HUES48 (cell line): Measurements from ENCODE around the gene MMP13.

Source experiments
- H3K27ac ChIP-seq: one replicate; pipeline ENCODE4 v1.7.0; 2013; ENCODE audit warnings: low read depth, low read length, inconsistent platforms
- H3K27me3 ChIP-seq: 2 replicates; pipeline ENCODE4 v1.6.1; 2013; ENCODE audit warnings: mild to moderate bottlenecking, low read length; ENCODE audit not compliant: control insufficient read depth, insufficient read depth
- H3K36me3 ChIP-seq: 2 replicates; pipeline ENCODE4 v1.6.1; 2013; ENCODE audit warnings: low read length; ENCODE audit not compliant: control insufficient read depth, insufficient read depth
- H3K4me1 ChIP-seq: 2 replicates; pipeline ENCODE4 v1.6.1; 2013; ENCODE audit warnings: mild to moderate bottlenecking, low read length; ENCODE audit not compliant: control insufficient read depth, insufficient read depth
- H3K4me3 ChIP-seq: 2 replicates; pipeline ENCODE4 v1.5.1; 2013; ENCODE audit warnings: mild to moderate bottlenecking, low read depth, low read length
- H3K9ac ChIP-seq: 2 replicates; pipeline ENCODE4 v1.6.1; 2013; ENCODE audit warnings: mild to moderate bottlenecking, low read depth, low read length, moderate library complexity
- H3K9me3 ChIP-seq: 2 replicates; pipeline ENCODE4 v1.6.1; 2013; ENCODE audit warnings: low read length; ENCODE audit not compliant: control insufficient read depth, insufficient read depth

MMP13 gene

GRCh38 chr11:102935514-102935913 lies 20.0 kb downstream of the MMP13 start:
- no peaks in the 10 kb centered on the region for H3K27me3 ChIP-seq
- H3K9ac ChIP-seq = no peak overlapping the region
- no peak overlapping the region for H3K27ac ChIP-seq
- H3K4me1 ChIP-seq = peaks cover 4% of the 10 kb centered on the region; the same call in 1 of the 2 replicates
- H3K36me3 ChIP-seq = no peaks in the 10 kb centered on the region
- no peaks in the 10 kb centered on the region for H3K9me3 ChIP-seq
- no peak overlapping the region for H3K4me3 ChIP-seq

GRCh38 chr11:102934735-102935134 lies 20.8 kb downstream of the MMP13 start:
- Histone ChIP-seq H3K4me3 (no peak overlapping the region), H3K9ac (no peak overlapping the region), H3K27ac (no peak overlapping the region), H3K4me1 (peaks cover 4% of the 10 kb centered on the region; the same call in 1 of the 2 replicates), H3K9me3 (no peaks in the 10 kb centered on the region), H3K36me3 (no peaks in the 10 kb centered on the region), H3K27me3 (no peaks in the 10 kb centered on the region)

GRCh38 chr11:102933627-102934026 lies 21.9 kb downstream of the MMP13 start:
- Histone ChIP-seq H3K4me1 (no peaks in the 10 kb centered on the region), H3K9me3 (no peaks in the 10 kb centered on the region), H3K27ac (no peak overlapping the region)

GRCh38 chr11:102932678-102933077 lies 22.9 kb downstream of the MMP13 start:
- H3K27ac ChIP-seq = no peak overlapping the region
- H3K4me1 ChIP-seq = no peaks in the 10 kb centered on the region
- H3K9me3 ChIP-seq = no peaks in the 10 kb centered on the region
- H3K27me3 ChIP-seq = no peaks in the 10 kb centered on the region
- no peak overlapping the region for H3K4me3 ChIP-seq
- no peak overlapping the region for H3K9ac ChIP-seq
- H3K36me3 ChIP-seq = no peaks in the 10 kb centered on the region

More at GRCh38 chr11:102933627-102934026, 21.9 kb downstream of the MMP13 start:
- Histone ChIP-seq H3K36me3 (no peaks in the 10 kb centered on the region), H3K9ac (no peak overlapping the region), H3K27me3 (no peaks in the 10 kb centered on the region), H3K4me3 (no peak overlapping the region)

GRCh38 chr11:102930451-102930850 lies 25.1 kb downstream of the MMP13 start:
- no peaks in the 10 kb centered on the region for H3K36me3 ChIP-seq
- H3K4me1 ChIP-seq = no peaks in the 10 kb centered on the region
- H3K9me3 ChIP-seq = no peaks in the 10 kb centered on the region
- no peak overlapping the region for H3K4me3 ChIP-seq
- no peak overlapping the region for H3K9ac ChIP-seq
- H3K27me3 ChIP-seq = no peaks in the 10 kb centered on the region
- H3K27ac ChIP-seq = no peak overlapping the region

GRCh38 chr11:102929972-102930371 lies 25.6 kb downstream of the MMP13 start:
- H3K27me3 ChIP-seq = no peaks in the 10 kb centered on the region
- H3K27ac ChIP-seq = no peak overlapping the region
- no peaks in the 10 kb centered on the region for H3K9me3 ChIP-seq
- no peaks in the 10 kb centered on the region for H3K4me1 ChIP-seq
- no peak overlapping the region for H3K4me3 ChIP-seq
- no peak overlapping the region for H3K9ac ChIP-seq
- H3K36me3 ChIP-seq = no peaks in the 10 kb centered on the region

- no peaks in the 10 kb centered on the region for H3K4me1 ChIP-seq
- no peak overlapping the region for H3K4me3 ChIP-seq
- H3K27ac ChIP-seq = no peak overlapping the region
- H3K27me3 ChIP-seq = no peaks in the 10 kb centered on the region
- no peaks in the 10 kb centered on the region for H3K9me3 ChIP-seq
- H3K36me3 ChIP-seq = no peaks in the 10 kb centered on the region
- H3K9ac ChIP-seq = no peak overlapping the region
Measured at GRCh38 chr11:102929166-102929565, 26.4 kb downstream of the MMP13 start.

- Histone ChIP-seq H3K27me3 (no peaks in the 10 kb centered on the region), H3K36me3 (no peaks in the 10 kb centered on the region), H3K9me3 (no peaks in the 10 kb centered on the region), H3K4me3 (no peak overlapping the region), H3K27ac (no peak overlapping the region), H3K9ac (no peak overlapping the region), H3K4me1 (no peaks in the 10 kb centered on the region)
Measured at GRCh38 chr11:102928247-102928646, 27.3 kb downstream of the MMP13 start.

- H3K36me3 ChIP-seq = no peaks in the 10 kb centered on the region
- H3K9me3 ChIP-seq = no peaks in the 10 kb centered on the region
- no peak overlapping the region for H3K27ac ChIP-seq
- no peak overlapping the region for H3K4me3 ChIP-seq
- no peak overlapping the region for H3K9ac ChIP-seq
- H3K27me3 ChIP-seq = no peaks in the 10 kb centered on the region
- no peaks in the 10 kb centered on the region for H3K4me1 ChIP-seq
Measured at GRCh38 chr11:102927624-102927990, 27.9 kb downstream of the MMP13 start.

- no peak overlapping the region for H3K9ac ChIP-seq
- no peaks in the 10 kb centered on the region for H3K36me3 ChIP-seq
- H3K4me3 ChIP-seq = no peak overlapping the region
- H3K9me3 ChIP-seq = no peaks in the 10 kb centered on the region
- no peaks in the 10 kb centered on the region for H3K27me3 ChIP-seq
- no peak overlapping the region for H3K27ac ChIP-seq
- H3K4me1 ChIP-seq = no peaks in the 10 kb centered on the region
Measured at GRCh38 chr11:102926961-102927623, 28.4 kb downstream of the MMP13 start.

- no peaks in the 10 kb centered on the region for H3K9me3 ChIP-seq
- H3K4me3 ChIP-seq = no peak overlapping the region
- no peak overlapping the region for H3K27ac ChIP-seq
- H3K36me3 ChIP-seq = no peaks in the 10 kb centered on the region
- no peaks in the 10 kb centered on the region for H3K4me1 ChIP-seq
- no peaks in the 10 kb centered on the region for H3K27me3 ChIP-seq
- no peak overlapping the region for H3K9ac ChIP-seq
Measured at GRCh38 chr11:102926517-102926916, 29.0 kb downstream of the MMP13 start.
